Measurements from ENCODE around the gene CCNE1. TPM values are rescaled to one million over a fixed set of nuclear protein-coding genes. Genes with fewer than 3 reads are reported as not detected.
A peak's percentile ranks its signal among the peaks of the same experiment; 100 is the strongest.

The CCNE1 gene
- total RNA-seq, 3 donors from 2014 or later (not counting 1 experiment from before 2014, with no cell fraction given): 2.6 to 6.7 (median 2.9) TPM

- Histone ChIP-seq H3K27me3 (ENCODE audit: control insufficient read depth, insufficient read depth, low read length) (no peaks in the 10 kb centered on the region), H3K9me3 (ENCODE audit: control insufficient read depth, insufficient read depth, low read length) (no peaks in the 10 kb centered on the region), H3K4me1 (ENCODE audit: control insufficient read depth, insufficient read depth, low read length) (peaks cover 12% of the 10 kb centered on the region), H3K4me3 (ENCODE audit: low read length) (no peak overlapping the region), H3K27ac (ENCODE audit: low read length) (no peak overlapping the region), H3K36me3 (ENCODE audit: control insufficient read depth, insufficient read depth, low read length) (no peaks in the 10 kb centered on the region)
- H3K9me3 Mint-ChIP-seq: no peaks in the 10 kb centered on the region
- 92% methylated on average over 6 of the region's 6 CpGs for WGBS (ENCODE audit: insufficient coverage)
- DNase-seq: no peak
- peak overlapping the region; percentile 94 for H3K4me3 Mint-ChIP-seq
- peaks cover 5 to 13% of the 10 kb centered on the region in 2 donors for H3K4me1 Mint-ChIP-seq
- no peaks in the 10 kb centered on the region for H3K36me3 Mint-ChIP-seq
- ATAC-seq: no peak
- peak overlapping the region; percentile 74 to 77 for H3K27ac Mint-ChIP-seq
- H3K27me3 Mint-ChIP-seq (ENCODE audit: low read depth in 2 of 2): no peaks in the 10 kb centered on the region
- intact Hi-C loops (cut with micrococcal nuclease): loop anchor here (1.0 to 10.0 kb wide), 2 partner anchors 31 to 598 kb away; partner anchors contain the start of gene UQCRFS1
- no peak for TF ChIP-seq CTCF (IDR thresholded peaks at IDR 0.05)
Measured at GRCh38 chr19:29812881-29813275, 1.1 kb downstream of the CCNE1 start.

GRCh38 chr19:29813642-29814041 is 1.9 kb downstream of the CCNE1 start:
- peaks cover 5 to 13% of the 10 kb centered on the region in 2 donors for H3K4me1 Mint-ChIP-seq
- Histone ChIP-seq H3K4me1 (ENCODE audit: control insufficient read depth, insufficient read depth, low read length) (peaks cover 12% of the 10 kb centered on the region), H3K4me3 (ENCODE audit: low read length) (no peak overlapping the region), H3K36me3 (ENCODE audit: control insufficient read depth, insufficient read depth, low read length) (no peaks in the 10 kb centered on the region), H3K27ac (ENCODE audit: low read length) (no peak overlapping the region), H3K9me3 (ENCODE audit: control insufficient read depth, insufficient read depth, low read length) (no peaks in the 10 kb centered on the region), H3K27me3 (ENCODE audit: control insufficient read depth, insufficient read depth, low read length) (no peaks in the 10 kb centered on the region)
- 99% methylated on average over 6 of the region's 6 CpGs for WGBS (ENCODE audit: insufficient coverage)
- TF ChIP-seq CTCF (IDR thresholded peaks at IDR 0.05): no peak
- H3K4me3 Mint-ChIP-seq: peak overlapping the region; percentile 94
- no peak for ATAC-seq
- no peak for DNase-seq
- intact Hi-C loops (cut with micrococcal nuclease): loop anchor here (10.0 kb wide), 1 partner anchor 599 kb away; the partner anchor contains the start of gene UQCRFS1
- no peaks in the 10 kb centered on the region for H3K27me3 Mint-ChIP-seq (ENCODE audit: low read depth in 2 of 2)
- no peak overlapping the region for H3K27ac Mint-ChIP-seq
- no peaks in the 10 kb centered on the region for H3K36me3 Mint-ChIP-seq
- no peaks in the 10 kb centered on the region for H3K9me3 Mint-ChIP-seq

GRCh38 chr19:29815231-29815630 is 3.4 kb downstream of the CCNE1 start:
- no peaks in the 10 kb centered on the region for H3K36me3 Mint-ChIP-seq
- ATAC-seq: no peak
- intact Hi-C loops (cut with micrococcal nuclease): loop anchor here (10.0 kb wide), 1 partner anchor 600 kb away; the partner anchor contains the start of gene UQCRFS1
- no peaks in the 10 kb centered on the region for H3K27me3 Mint-ChIP-seq (ENCODE audit: low read depth in 2 of 2)
- no peaks in the 10 kb centered on the region for H3K9me3 Mint-ChIP-seq
- no peaks in the 10 kb centered on the region for H3K36me3 ChIP-seq (ENCODE audit: control insufficient read depth, insufficient read depth, low read length)
- no peaks in the 10 kb centered on the region for H3K27me3 ChIP-seq (ENCODE audit: control insufficient read depth, insufficient read depth, low read length)
- no peak overlapping the region for H3K27ac Mint-ChIP-seq
- peaks cover 5 to 13% of the 10 kb centered on the region in 2 donors for H3K4me1 Mint-ChIP-seq
- no peak for DNase-seq
- peak overlapping the region; percentile 25 for H3K4me3 Mint-ChIP-seq
- no peaks in the 10 kb centered on the region for H3K9me3 ChIP-seq (ENCODE audit: control insufficient read depth, insufficient read depth, low read length)
- 25% methylated on average over 7 of the region's 7 CpGs for WGBS (ENCODE audit: insufficient coverage)
- no peak overlapping the region for H3K27ac ChIP-seq (ENCODE audit: low read length)
- H3K4me1 ChIP-seq (ENCODE audit: control insufficient read depth, insufficient read depth, low read length): peaks cover 12% of the 10 kb centered on the region
- no peak overlapping the region for H3K4me3 ChIP-seq (ENCODE audit: low read length)
- no peak for TF ChIP-seq CTCF (IDR thresholded peaks at IDR 0.05)

GRCh38 chr19:29817316-29817715 is 5.5 kb downstream of the CCNE1 start:
- Mint-ChIP-seq H3K27ac (no peak overlapping the region), H3K4me3 (no peak overlapping the region), H3K27me3 (ENCODE audit: low read depth in 2 of 2) (no peaks in the 10 kb centered on the region), H3K36me3 (no peaks in the 10 kb centered on the region), H3K4me1 (peaks cover 5% of the 10 kb centered on the region in 2 donors), H3K9me3 (no peaks in the 10 kb centered on the region)
- Histone ChIP-seq H3K36me3 (ENCODE audit: control insufficient read depth, insufficient read depth, low read length) (no peaks in the 10 kb centered on the region), H3K4me3 (ENCODE audit: low read length) (no peak overlapping the region), H3K27me3 (ENCODE audit: control insufficient read depth, insufficient read depth, low read length) (no peaks in the 10 kb centered on the region), H3K27ac (ENCODE audit: low read length) (no peak overlapping the region), H3K4me1 (ENCODE audit: control insufficient read depth, insufficient read depth, low read length) (peaks cover 6% of the 10 kb centered on the region), H3K9me3 (ENCODE audit: control insufficient read depth, insufficient read depth, low read length) (no peaks in the 10 kb centered on the region)
- no peak for ATAC-seq
- TF ChIP-seq CTCF (IDR thresholded peaks at IDR 0.05): no peak
- no peak for DNase-seq
- 97% methylated on average over 3 of the region's 4 CpGs for whole genome bisulfite sequencing (ENCODE audit: insufficient coverage)
- intact Hi-C loops (cut with micrococcal nuclease): loop anchor here (10.0 kb wide), 1 partner anchor 603 kb away; the partner anchor contains the start of gene UQCRFS1

Data from natural killer cell (primary cell).